ENCODE data around the gene GOLGA6C. TPM values are rescaled to one million over a fixed set of nuclear protein-coding genes. Genes with fewer than 3 reads are reported as not detected.
A peak's percentile ranks its signal among the peaks of the same experiment; 100 is the strongest.
"Not testable (repeated sequence)": the region's sequence is repeated elsewhere in the genome, so short reads cannot be mapped to it uniquely, and the experiment has no call there.

GOLGA6C gene
- total RNA-seq, 3 donors from 2014 or later (not counting 1 experiment from before 2014, with no cell fraction given): not detected

- intact Hi-C loops (cut with micrococcal nuclease): no loop called here
- Mint-ChIP-seq H3K4me1 (peaks cover 16 to 21% of the 10 kb centered on the region in 2 donors), H3K4me3 (no peak overlapping the region), H3K9me3 (no peaks in the 10 kb centered on the region), H3K27me3 (ENCODE audit: low read depth in 2 of 2) (peaks cover 46 to 47% of the 10 kb centered on the region in 2 donors), H3K27ac (no peak overlapping the region), H3K36me3 (no peaks in the 10 kb centered on the region)
- WGBS (ENCODE audit: insufficient coverage): 40% methylated on average over 15 of the region's 15 CpGs
- ATAC-seq (no peak), DNase-seq (peak in 1 of 2 donors; percentile 19)
- H3K27me3 ChIP-seq (ENCODE audit: control insufficient read depth, insufficient read depth, low read length): no peaks in the 10 kb centered on the region
- no peak for TF ChIP-seq CTCF (IDR thresholded peaks at IDR 0.05)
- H3K9me3 ChIP-seq (ENCODE audit: control insufficient read depth, insufficient read depth, low read length): peaks cover 3% of the 10 kb centered on the region
- no peak overlapping the region for H3K4me3 ChIP-seq (ENCODE audit: low read length)
- no peak overlapping the region for H3K27ac ChIP-seq (ENCODE audit: low read length)
- peaks cover 5% of the 10 kb centered on the region for H3K4me1 ChIP-seq (ENCODE audit: control insufficient read depth, insufficient read depth, low read length)
- H3K36me3 ChIP-seq (ENCODE audit: control insufficient read depth, insufficient read depth, low read length): no peaks in the 10 kb centered on the region
Measured at GRCh38 chr15:75307778-75308390, 49.8 kb downstream of the GOLGA6C start.

DNA sequence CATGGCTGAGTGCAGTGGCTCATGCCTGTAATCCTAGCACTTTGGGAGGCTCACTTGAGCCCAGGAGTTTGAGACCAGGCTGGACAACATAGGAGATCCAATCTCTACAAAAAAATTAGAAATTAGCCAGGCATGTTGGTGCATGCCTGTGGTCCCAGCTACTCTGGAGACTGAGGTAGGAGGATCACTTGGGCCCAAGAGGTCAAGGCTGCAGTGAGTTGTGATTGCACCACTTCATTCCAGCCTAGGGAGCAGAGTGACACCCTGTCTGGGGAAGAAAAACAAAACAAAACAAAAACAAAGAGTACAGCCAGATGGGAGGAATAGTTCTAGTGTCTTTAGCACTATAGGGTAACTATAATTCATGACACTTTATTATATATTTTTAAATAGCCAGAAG is 51.6 kb downstream of the GOLGA6C start:
- H3K27me3 ChIP-seq (ENCODE audit: control insufficient read depth, insufficient read depth, low read length): no peaks in the 10 kb centered on the region
- peaks cover 11% of the 10 kb centered on the region for H3K4me1 ChIP-seq (ENCODE audit: control insufficient read depth, insufficient read depth, low read length)
- Mint-ChIP-seq H3K27me3 (ENCODE audit: low read depth in 2 of 2) (peaks cover 33 to 38% of the 10 kb centered on the region in 2 donors), H3K9me3 (no peaks in the 10 kb centered on the region), H3K4me3 (no peak overlapping the region), H3K4me1 (peaks cover 24 to 31% of the 10 kb centered on the region in 2 donors), H3K27ac (no peak overlapping the region), H3K36me3 (no peaks in the 10 kb centered on the region)
- ATAC-seq (no peak), DNase-seq (no peak)
- H3K36me3 ChIP-seq (ENCODE audit: control insufficient read depth, insufficient read depth, low read length): no peaks in the 10 kb centered on the region
- no peak overlapping the region for H3K4me3 ChIP-seq (ENCODE audit: low read length)
- peaks cover 3% of the 10 kb centered on the region for H3K9me3 ChIP-seq (ENCODE audit: control insufficient read depth, insufficient read depth, low read length)
- no peak overlapping the region for H3K27ac ChIP-seq (ENCODE audit: low read length)
- TF ChIP-seq CTCF (IDR thresholded peaks at IDR 0.05): no peak
- intact Hi-C loops (cut with micrococcal nuclease): no loop called here

DNA sequence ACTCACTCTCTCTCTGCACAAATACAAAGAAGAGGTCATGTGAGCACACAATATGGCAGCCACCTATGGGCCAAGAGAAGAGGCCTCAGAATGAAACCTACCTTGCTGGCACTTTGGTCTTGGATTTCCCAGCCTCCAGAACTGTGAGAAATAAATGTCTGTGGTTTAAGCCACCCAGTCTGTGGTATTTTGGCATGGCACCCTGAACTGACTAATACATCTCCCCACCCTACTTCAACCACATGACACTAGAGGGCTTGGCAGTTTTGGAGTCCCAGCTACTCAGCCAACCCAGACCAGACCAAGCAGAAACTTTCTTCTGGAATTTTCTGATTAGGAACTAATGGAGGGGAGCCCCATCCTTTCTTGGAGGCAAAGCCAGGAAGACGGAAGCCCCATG is 54.4 kb downstream of the GOLGA6C start:
- peaks cover 11% of the 10 kb centered on the region for H3K4me1 ChIP-seq (ENCODE audit: control insufficient read depth, insufficient read depth, low read length)
- H3K4me3 Mint-ChIP-seq: peak overlapping the region; percentile 68
- H3K4me3 ChIP-seq (ENCODE audit: low read length); H3K27me3 ChIP-seq (ENCODE audit: control insufficient read depth, insufficient read depth, low read length); H3K36me3 ChIP-seq (ENCODE audit: control insufficient read depth, insufficient read depth, low read length); H3K36me3 Mint-ChIP-seq; H3K9me3 ChIP-seq (ENCODE audit: control insufficient read depth, insufficient read depth, low read length); intact Hi-C loops (cut with micrococcal nuclease); DNase-seq; H3K9me3 Mint-ChIP-seq; H3K27ac ChIP-seq (ENCODE audit: low read length): not testable (repeated sequence)
- peak overlapping the region; percentile 41 to 47 for H3K27ac Mint-ChIP-seq
- peak in 1 of 3 donors; percentile 54 for ATAC-seq
- H3K4me1 Mint-ChIP-seq: peaks cover 24 to 31% of the 10 kb centered on the region in 2 donors
- peaks cover 10 to 13% of the 10 kb centered on the region in 2 donors for H3K27me3 Mint-ChIP-seq (ENCODE audit: low read depth in 2 of 2)
- WGBS (ENCODE audit: insufficient coverage): 90% methylated on average over 1 of the region's 1 CpG

- DNase-seq (no peak), ATAC-seq (peak in 1 of 3 donors; percentile 52)
- WGBS (ENCODE audit: insufficient coverage): 75% methylated on average over 12 of the region's 13 CpGs
- Mint-ChIP-seq H3K4me1 (peaks cover 24 to 26% of the 10 kb centered on the region in 2 donors), H3K36me3 (no peaks in the 10 kb centered on the region), H3K27me3 (ENCODE audit: low read depth in 2 of 2) (peaks cover 7 to 9% of the 10 kb centered on the region in 2 donors), H3K9me3 (no peaks in the 10 kb centered on the region), H3K4me3 (no peak overlapping the region), H3K27ac (peak overlapping the region in 1 of 2 donors; percentile 47)
- Histone ChIP-seq H3K4me1 (ENCODE audit: control insufficient read depth, insufficient read depth, low read length) (peaks cover 11% of the 10 kb centered on the region), H3K27me3 (ENCODE audit: control insufficient read depth, insufficient read depth, low read length) (no peaks in the 10 kb centered on the region), H3K9me3 (ENCODE audit: control insufficient read depth, insufficient read depth, low read length) (peaks cover 3% of the 10 kb centered on the region), H3K36me3 (ENCODE audit: control insufficient read depth, insufficient read depth, low read length) (no peaks in the 10 kb centered on the region), H3K4me3 (ENCODE audit: low read length) (no peak overlapping the region), H3K27ac (ENCODE audit: low read length) (no peak overlapping the region)
- intact Hi-C loops (cut with micrococcal nuclease): no loop called here
- TF ChIP-seq CTCF (IDR thresholded peaks at IDR 0.05): no peak
Measured at GRCh38 chr15:75313116-75313845, 55.1 kb downstream of the GOLGA6C start.

All from natural killer cell (primary cell).